Esophagus muscularis mucosa (tissue), 4 donors: ENCODE measurements around the gene TP73.

Source experiments
- CTCF ChIP-seq, 3 experiments: fragments of 200-600 bp in 2 of 3; fragments of 450-650 bp in 1 of 3; sonication (generic) in 2 of 3; IDR thresholded peaks; one replicate each; pipeline ENCODE4 v1.5.1; 2017 to 2019; ENCODE audit warnings: antibody characterized with exemption in 3 of 3, mild to moderate bottlenecking in 2 of 3, moderate library complexity in 1 of 3
- EP300 ChIP-seq: sonication (generic); formaldehyde crosslinking; IDR thresholded peaks from one replicate; pipeline ENCODE4 v1.6.1; 2017; ENCODE audit warnings: antibody characterized with exemption
- POLR2A ChIP-seq: fragments of 450-650 bp; IDR thresholded peaks from one replicate; pipeline ENCODE4 v1.6.1; 2017; ENCODE audit warnings: antibody characterized with exemption, moderate library complexity, mild to moderate bottlenecking, low read depth
- POLR2AphosphoS5 ChIP-seq, 2 donors: sonication (generic); formaldehyde crosslinking; IDR thresholded peaks; one replicate each; pipeline ENCODE4 v1.6.1; 2017; ENCODE audit warnings: antibody characterized with exemption in 2 of 2

- TF ChIP-seq CTCF (IDR thresholded peaks at IDR 0.05), result no peak
- TF ChIP-seq POLR2A, result no peak
- no peak for TF ChIP-seq POLR2AphosphoS5 (IDR thresholded peaks at IDR 0.05)
- TF ChIP-seq EP300, result no peak
Observed at GRCh38 chr1:3631320-3632260, 20.7 kb upstream of the TP73 start.
